HUDEP-2 (cell line): ENCODE data around the gene QDPR.
"Not testable (repeated sequence)": the region's sequence is repeated elsewhere in the genome, so short reads cannot be mapped to it uniquely, and the experiment has no call there.

Source experiments
- DNase-seq, 76 experiments: peaks; one replicate each; lab custom pipeline; 2025; ENCODE audit not compliant: unreplicated experiment in 76 of 76; lab: John Stamatoyannopoulos, UW

The QDPR gene

DNA sequence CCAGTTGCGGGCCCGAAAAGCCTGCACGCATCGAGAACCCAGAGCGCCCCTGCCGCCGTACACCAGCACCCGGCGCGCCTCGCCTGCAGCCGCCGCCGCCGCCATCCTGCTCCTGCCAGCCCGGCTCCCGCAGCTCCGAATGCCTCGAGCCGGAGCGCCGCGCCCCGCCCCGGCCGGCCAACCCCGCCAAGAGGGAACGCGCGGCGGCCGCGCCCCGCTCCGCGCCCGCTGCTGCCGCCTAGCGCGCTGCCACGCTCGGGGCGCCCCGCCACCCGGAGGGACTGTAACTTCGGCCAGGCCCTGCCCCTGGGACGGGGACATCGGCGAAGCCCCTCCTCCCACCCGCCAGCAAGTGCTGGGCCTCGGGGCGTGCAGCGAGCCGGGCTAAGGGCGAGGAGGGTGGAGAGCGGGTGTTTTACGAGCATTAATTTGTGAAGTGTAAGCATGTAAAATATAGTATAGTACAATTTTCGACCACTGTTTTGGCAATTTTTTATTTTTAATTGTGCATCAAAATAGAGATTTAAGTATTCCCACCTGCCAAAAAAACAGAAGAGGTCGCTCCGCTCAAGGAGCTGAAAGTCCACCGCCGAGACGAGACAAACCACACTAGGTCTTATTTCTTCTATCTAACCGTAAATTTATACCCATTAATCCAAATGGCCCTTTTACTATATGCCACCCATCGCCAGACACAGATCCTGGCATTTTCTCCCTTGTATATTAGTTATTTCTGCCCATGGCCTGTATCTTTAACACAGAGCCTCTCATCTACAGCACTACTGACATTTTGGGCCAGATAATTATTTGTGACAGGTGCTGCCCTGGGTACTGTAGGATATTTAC lies at the start of gene QDPR:
QDPR (minus strand) TSS at position 141 of the 846 bp plus-strand sequence; CDS start at position 105, 36 bp downstream.
- DNase-seq: peak in 74 of 76 experiments; percentile 8 to 89 (median 74)

DNA sequence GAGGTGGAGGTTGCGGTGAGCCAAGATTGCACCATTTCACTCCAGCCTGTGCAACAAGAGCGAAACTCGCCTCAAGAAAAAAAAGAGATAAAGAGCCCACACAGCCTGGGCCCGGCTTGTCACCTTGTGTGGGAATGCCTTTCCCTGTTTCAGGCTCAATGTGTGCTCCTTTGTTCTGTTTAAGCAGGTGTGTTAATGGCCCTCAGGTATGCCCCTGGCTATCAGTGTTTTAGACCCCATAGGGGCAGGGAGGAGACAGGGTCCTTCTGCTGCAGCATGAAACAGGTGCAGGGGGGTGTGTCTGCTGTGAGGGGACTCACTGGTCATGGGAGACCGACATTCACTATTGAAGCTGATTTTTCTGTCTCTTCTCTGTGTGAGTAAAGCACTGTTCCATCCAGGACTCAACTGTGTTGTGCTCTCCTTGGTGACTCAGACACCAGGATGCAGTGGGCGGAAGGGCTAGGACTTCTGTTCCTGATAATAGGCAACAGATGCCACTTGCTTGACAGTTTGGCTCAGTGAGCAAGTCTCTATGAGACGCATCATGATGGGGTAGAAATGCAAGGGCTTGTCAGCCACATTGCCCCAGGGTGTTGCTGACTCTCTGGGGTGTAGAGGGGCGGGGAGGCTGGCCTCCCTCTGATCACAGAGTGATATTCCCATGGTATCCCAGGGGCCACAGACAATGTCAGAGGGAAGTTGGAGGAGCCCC lies 49.5 kb upstream of the QDPR start:
- DNase-seq: peak in 11 of 76 experiments; percentile 1 to 27 (median 12)

DNA sequence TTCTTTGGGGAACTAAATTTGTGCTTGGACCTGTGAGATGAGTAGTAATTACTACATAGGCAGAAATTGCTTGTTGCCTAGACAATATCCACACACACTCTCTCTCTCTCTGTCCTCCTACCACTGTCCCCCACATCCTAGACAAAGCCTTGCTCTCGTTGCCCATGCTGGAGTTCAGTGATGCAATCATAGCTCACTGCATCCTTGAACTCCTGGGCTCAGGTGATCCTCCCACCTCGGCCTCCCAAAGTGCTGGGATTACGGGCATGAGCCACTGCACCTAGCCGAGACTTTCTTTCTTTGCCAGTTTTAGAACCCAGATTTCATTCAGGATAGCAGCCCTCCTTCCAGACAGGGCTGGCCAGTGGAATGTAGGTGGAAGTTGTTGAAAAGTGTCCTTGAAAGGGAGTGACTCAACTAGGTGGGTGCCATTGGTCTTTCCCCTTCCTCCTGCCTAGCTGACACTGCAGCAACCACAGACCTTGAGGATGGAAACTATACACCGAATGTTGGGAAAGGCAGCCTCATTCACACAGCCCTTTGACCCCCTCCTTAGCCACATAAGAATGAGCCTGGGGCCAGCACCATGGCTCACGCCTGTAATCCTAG lies 48.3 kb upstream of the QDPR start:
- DNase-seq: no peak

DNA sequence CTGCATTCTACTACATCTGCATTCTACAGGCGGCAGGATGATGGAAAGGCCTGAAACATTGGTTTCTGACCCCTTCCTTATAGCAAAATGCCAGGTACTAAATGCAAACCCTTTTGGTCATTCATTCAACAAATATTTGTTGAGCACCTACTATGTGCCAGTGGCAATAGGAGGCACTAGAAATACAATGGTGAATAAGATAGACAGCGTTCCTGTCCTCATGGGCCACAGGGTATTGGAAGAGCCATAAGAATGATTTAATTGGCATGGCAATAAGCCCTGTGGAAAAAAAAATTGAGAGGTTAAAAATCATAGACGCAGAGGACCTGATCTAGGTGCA lies 47.8 kb upstream of the QDPR start:
- no peak for DNase-seq

DNA sequence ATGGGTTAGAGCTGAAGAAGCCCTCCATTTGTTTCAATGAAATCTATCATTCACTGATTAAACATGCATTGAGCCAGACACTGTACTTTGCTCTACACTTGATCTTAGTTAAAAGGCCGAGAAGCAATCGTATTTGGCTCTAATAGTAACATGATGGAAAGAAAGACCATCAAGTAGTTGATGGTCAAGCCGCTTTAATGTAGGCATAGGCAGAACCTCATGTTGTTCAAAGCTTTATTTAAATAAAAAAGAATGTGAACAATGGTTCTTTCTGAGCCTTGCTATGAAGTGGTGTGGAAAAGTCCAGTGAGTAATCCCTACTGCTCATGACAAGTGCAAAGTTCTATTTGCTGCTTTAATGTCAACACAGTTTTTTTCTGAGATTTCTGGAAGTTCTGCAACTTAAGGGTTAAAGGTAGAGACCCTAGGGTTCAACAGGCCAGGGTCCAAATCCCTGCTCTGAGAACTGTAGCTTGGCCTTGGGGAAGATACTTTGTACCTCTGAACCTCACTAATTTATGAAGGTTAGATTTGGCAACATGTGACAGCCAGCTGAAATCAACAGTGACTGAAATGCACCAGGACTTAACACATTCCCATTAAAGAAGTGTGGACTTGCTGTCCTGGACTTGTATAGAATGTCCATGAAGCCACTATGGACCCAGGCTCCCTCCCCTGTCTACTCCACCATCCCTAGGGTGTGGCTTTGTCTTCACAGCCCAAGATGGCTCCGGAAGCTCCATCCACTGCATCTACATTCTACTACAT lies 47.2 kb upstream of the QDPR start:
- DNase-seq: no peak

DNA sequence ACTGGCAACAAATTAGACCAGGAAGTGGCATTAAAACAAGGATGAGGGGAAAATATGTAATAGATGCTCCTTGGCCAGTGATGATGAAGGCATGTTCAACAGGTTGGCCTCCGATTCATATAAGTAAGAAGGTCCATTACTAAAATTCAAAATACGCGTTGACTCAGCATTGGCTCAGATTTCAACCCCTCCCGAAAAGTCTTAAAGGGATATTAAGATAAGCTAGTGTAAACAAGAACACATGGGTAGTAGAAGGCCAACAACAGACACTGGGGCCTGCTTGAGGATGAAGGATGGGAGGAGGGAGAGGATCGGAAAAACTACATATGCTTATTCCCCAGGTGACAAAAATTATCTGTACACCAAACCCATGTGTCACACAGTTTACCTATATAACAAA lies 46.0 kb upstream of the QDPR start:
- no peak for DNase-seq

DNA sequence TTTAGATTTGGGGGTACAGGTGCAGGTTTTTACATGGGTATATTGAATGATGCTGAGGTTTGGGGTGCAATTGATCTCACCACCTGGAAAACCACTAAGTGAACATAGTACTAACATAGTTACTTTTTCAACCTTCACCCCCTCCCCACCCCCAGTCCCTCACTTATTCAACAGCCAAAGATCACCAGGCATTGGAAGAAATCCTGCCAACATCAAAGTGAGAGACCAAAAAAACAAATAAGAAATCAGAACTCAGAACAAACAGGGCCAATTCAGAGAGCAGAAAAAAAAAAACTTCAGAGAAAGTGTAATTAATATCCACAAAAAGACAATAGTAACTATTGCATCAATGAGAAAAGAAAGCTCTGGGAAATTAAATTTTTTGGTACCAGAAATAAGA lies 44.6 kb upstream of the QDPR start:
- DNase-seq: no peak

DNA sequence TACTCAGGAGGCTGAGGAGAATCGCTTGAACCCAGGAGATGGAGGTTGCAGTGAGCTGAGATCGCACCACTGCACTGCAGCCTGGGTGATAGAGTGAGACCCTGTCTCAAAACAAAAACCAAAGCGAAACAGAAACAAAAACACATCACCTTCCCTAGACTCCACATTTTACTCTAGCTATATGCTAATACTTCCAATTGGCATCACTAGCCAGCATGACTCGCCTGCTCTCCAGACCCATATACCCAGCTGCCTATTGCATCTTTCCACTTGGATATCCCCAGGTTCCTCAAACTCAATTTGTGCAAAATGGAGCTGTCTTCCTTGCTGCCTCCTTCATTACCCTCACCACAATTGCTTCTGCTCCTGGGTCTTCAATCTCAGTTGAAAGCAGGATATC lies 42.7 kb upstream of the QDPR start:
- no peak for DNase-seq

DNA sequence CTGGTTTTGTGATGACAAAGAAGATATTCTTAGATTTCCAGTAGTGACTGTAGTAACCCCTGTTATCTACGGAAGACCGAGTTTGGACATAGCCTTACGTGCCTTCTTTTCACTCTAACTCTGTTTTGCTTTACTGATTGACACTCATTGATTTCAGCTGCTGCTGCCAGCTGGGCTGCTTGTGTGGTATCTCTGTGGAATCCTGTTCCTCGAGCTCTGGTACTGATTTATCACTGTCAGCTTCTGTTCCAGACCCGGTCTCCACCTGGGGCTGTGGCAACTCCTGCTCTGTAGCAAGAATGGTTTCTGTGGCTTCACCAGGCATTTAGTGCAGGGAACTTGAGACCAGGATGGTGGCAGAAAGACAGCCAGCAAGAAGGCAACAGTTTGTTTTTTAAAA lies 40.5 kb upstream of the QDPR start:
- DNase-seq: no peak

DNA sequence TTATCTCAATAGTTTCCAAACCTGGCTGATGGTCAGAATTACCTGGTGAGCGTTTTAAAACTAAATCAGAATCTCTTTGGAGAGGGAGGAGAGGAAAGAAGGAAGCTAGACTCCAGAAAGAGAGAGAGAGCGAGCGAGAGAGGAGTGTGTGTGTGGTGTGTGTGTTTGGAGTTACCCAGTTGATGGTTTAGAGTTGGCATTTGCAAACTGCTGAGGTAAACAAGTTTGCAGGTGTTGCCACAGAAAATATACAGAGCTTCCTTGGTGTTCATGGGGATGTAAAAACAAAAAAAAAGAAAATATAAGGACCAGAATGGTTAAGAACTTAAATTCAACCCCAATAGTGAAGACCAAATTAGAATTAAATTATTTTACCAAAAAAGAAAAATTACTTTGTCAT lies 38.7 kb upstream of the QDPR start:
- DNase-seq: no peak

DNA sequence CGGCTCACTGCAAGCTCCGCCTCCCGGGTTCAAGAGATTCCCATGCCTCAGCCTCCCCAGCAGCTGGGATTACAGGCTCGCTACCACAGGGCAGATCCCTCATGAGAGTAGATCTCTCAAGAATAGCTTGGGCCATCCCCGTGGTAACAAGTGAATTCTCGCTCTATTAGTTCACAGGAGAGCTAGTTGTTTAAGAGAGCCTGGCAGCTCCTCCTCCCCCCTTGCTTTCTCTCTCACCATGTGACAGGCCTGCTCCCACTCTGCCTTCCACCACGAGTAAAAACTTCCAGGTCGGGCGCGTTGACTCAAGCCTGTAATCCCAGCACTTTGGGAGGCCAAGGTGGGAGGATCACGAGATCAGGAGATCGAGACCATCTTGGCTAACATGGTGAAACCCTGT lies 34.8 kb upstream of the QDPR start:
- no peak for DNase-seq

DNA sequence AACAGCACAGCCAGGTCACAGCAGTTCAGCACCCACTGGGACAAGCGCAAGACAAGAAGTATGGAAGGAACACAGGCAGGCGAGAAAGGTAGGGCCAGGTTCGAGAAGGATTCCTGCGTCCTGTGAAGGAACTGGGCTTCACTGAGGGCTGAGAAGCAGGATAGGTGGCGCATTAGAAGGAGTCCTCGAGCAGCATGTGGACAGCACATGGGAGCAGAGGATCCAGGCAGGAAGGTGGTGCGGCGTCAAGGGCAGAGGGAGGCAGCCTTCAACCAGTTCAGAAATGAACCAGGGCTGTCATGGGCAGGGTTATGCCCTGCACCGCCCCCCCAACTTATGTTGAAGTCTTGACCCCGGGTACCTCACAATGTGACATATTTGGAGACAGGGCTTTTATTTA lies 34.3 kb upstream of the QDPR start:
- no peak for DNase-seq

DNA sequence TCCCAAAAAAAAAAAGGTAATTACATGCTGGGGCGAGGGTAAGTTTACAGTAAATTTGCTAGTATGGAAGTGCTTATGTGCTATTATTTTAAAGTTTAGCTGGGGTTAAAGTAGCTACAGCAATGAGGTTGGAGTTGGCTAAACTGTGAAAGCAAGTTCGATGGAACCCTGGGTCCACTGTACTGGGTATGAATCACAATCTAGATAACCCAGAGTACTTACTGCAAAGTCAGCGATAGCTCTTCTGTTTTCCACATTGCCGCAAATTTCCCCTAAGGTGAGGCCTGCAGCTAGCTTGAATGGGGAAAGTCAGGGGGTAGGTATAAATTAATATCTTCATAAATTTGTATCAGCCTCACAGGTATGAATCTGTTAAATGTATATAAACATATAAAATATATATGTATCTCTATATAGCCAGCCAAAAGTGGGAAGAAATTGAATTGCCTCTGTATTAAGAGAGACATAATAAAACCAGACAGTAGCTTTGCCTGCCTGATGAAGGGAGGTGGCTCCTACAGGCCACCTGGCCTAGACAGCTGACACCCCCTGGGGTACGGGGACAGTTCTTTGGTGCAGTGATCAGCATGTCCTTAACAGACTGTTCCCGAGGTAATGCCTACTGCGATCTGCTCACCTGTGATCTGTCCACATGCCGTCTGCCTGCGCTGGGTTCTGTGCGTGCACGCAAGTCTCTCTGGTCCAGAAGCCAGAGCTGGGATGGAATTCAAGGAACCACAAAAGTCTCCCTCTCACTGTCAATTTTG lies 33.7 kb upstream of the QDPR start:
- no peak for DNase-seq

DNA sequence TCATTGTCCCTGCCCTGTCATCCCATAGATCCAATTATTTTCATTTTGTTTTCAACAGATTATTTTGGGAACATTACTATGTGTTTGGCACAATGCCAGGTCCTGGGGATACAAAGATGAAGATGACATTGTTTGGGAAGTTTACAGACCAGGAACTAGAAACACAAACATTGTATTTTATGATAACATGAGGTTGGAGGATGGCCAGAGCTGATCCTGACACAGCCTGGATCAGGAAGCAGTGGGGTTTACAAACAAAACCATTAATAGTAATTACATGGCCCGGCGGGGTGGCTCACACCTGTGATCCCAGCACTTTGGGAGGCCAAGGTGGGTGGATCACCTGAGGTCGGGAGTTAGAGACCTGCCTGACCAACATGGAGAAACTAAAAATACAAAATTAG lies 32.9 kb upstream of the QDPR start:
- DNase-seq: no peak

DNA sequence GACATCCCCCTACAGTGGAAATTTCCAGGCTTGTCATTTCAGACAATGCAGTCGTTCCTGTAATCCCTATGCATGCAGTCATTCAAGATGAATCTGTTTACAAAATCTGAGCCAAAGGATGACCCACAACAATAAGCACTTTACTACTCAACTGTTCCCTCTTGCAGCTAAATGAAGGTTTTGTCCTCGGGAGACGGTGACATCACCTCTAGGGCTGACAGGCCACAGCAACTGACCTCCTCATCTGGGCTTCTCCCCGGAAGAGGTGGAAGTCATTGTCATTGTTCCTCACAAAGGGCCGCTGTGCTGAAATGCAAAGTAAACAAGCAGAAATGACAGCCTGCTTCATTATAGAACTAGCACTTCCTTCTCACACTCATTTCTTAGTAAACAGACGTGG lies 32.3 kb upstream of the QDPR start:
- DNase-seq: no peak

DNA sequence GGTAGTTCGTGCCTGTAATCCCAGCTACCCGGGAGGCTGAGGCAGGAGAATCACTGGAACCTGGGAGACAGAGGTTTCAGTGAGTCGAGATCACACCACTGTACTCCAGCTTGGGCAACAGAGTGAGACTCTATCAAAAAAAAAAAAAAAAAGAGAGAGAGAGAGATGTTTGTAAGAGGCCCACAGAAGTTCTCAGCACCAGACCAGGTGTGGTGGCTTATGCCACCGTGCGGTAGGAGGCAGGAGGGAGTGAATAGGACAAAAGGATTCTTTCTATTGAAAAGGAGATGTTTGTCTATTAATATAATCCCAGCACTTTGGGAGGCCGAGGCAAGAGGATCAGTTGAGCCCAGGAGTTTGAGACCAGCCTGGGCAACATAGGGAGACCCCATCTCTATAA lies 25.2 kb upstream of the QDPR start:
- not testable (repeated sequence) for DNase-seq

DNA sequence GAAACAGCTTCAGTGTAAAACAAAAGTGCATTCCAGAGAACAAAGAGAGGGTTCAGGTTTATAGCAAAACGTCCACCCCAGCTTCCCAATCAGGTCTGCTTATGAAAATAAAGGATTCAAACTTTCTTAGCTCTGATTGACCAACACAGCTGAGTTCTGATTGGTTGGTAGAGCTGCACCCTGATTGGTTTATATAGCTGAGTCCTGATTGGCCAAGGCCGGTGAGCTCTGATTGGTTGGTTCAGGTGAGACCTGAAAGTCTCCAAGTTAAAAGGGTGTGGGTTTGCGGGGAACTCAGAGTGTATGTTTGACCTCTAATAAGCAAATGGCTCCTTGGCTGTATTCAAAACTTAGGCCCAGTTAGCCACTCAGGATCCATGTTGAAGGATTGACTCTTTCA lies 24.0 kb upstream of the QDPR start:
- DNase-seq: peak in 3 of 76 experiments; percentile 1 to 4 (median 2)

DNA sequence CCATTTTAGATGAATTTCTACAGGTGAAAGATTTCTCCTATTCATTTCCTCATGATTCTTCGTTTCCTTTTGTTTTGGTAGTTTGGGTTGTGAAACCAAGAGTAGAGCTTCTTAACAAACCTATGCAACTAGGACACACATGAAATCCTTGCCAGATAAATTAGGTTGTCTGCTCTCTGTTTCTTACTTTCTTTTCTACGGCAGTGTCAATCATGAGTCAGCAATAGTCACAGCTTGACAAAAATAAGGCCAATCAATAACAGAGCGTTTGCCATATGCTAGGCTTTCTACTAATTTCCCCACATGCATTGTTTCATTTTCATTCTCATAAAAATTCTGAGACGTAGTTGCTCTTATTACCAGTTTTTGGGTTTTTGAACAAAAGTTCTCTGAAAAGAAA lies 23.4 kb upstream of the QDPR start:
- no peak for DNase-seq

DNA sequence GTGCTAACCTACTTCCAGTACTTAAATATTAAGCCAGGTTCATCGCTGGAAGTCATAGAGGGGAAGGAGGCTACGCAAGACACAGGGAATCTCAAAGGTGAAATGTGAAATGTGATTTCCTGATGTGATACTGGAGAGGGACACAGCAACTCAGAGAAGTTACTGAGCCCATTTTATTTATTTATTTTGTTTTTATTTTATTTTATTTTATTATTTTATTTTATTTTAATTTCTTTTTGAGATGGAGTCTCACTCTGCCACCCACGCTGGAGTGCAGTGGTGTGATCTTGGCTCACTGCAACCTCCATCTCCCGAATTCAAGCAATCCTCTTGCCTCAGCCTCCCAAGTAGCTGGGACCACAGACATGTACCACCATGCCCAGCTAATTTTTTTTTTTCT lies 22.8 kb upstream of the QDPR start:
- DNase-seq: no peak

DNA sequence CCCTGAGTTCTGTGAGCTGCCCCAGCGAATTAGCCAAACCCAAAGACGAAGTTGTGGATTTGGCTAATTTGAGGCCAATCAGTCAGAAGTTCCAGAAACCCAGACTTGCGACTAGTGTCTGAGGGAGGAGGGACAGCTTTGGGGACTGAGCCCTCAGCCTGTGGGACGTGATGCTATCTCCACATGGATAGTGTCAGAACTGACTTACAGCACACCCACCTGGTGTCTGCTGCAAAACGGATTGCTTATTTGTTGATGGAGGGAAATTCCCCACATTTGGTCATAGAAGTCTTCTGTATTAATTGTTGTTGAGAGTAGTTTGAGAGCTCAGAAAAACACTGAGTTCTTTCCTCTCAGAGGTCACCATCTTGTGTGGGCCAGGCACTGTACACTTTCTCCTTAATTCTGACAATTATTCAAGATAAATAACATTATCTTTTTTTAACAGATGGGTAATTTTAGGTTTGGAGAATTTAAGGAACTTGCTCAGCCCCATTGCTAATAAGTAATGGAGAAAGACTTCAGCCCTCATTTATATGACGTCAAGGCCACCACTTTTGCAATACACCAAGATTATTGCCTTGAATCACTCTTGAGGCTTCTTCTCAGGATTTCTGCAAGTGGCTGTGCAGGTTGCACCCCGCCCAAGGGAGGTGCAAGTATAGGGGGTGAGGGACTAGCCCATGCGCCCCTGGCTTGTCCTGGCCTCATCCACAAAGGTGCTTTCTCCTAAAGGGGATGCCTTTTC lies 19.8 kb upstream of the QDPR start:
- DNase-seq: no peak
